Endothelial cell (in vitro differentiated cells): Measurements from ENCODE around the gene IL1R2. TPM values are rescaled to one million over a fixed set of nuclear protein-coding genes. Genes with fewer than 3 reads are reported as not detected.

Source experiments
- DNase-seq: peaks from one replicate; pipeline ENCODE4 v3.0.0; 2021; ENCODE audit warnings: low spot score
- H3K27ac Mint-ChIP-seq: one replicate; pipeline ENCODE4 v1.8.0; 2021; ENCODE audit warnings: mixed read lengths, inconsistent platforms; ENCODE audit not compliant: unreplicated experiment
- H3K27me3 Mint-ChIP-seq: one replicate; pipeline ENCODE4 v1.8.0; 2021; ENCODE audit warnings: mild to moderate bottlenecking, moderate library complexity, mixed read lengths, inconsistent platforms; ENCODE audit not compliant: unreplicated experiment
- H3K36me3 Mint-ChIP-seq: one replicate; pipeline ENCODE4 v1.8.0; 2021; ENCODE audit warnings: mild to moderate bottlenecking, low read depth, mixed read lengths, inconsistent platforms; ENCODE audit not compliant: unreplicated experiment
- H3K4me1 Mint-ChIP-seq: one replicate; pipeline ENCODE4 v1.8.0; 2021; ENCODE audit warnings: mild to moderate bottlenecking, mixed read lengths, inconsistent platforms; ENCODE audit not compliant: unreplicated experiment
- H3K4me3 Mint-ChIP-seq: one replicate; pipeline ENCODE4 v1.8.0; 2021; ENCODE audit warnings: mild to moderate bottlenecking, mixed read lengths, inconsistent platforms; ENCODE audit not compliant: unreplicated experiment
- H3K9me3 Mint-ChIP-seq: one replicate; pipeline ENCODE4 v1.8.0; 2021; ENCODE audit warnings: mixed read lengths, inconsistent platforms; ENCODE audit not compliant: unreplicated experiment
- CTCF ChIP-seq: fragments of 200-600 bp; sonication (generic); IDR thresholded peaks from one replicate; pipeline ENCODE4 v1.5.0; 2021; ENCODE audit warnings: antibody characterized with exemption; ENCODE audit not compliant: unreplicated experiment
- total RNA-seq: library from RNA; stranded (reverse); fragmentation: NEBNext Ultra II Directional; extraction: Animal tissue kit (Norgen Biotek cat#: 25700); gene quantifications from one replicate; pipeline ENCODE4 v1.2.1, GENCODE V29; 2021; ENCODE audit not compliant: unreplicated experiment

The IL1R2 gene
- total RNA-seq, 1 donor from 2014 or later: not detected

- peaks cover 9% of the 10 kb centered on the region for H3K27me3 Mint-ChIP-seq
- H3K27ac Mint-ChIP-seq: no peak overlapping the region
- no peaks in the 10 kb centered on the region for H3K9me3 Mint-ChIP-seq
- DNase-seq: no peak
- no peaks in the 10 kb centered on the region for H3K36me3 Mint-ChIP-seq
- TF ChIP-seq CTCF: no peak
- H3K4me1 Mint-ChIP-seq: no peaks in the 10 kb centered on the region
- no peak overlapping the region for H3K4me3 Mint-ChIP-seq
These were observed 6.5 kb upstream of the IL1R2 start for GRCh38 chr2:101985101-101985792.

- no peak overlapping the region for H3K27ac Mint-ChIP-seq
- no peaks in the 10 kb centered on the region for H3K4me1 Mint-ChIP-seq
- no peaks in the 10 kb centered on the region for H3K9me3 Mint-ChIP-seq
These were observed 6.0 kb upstream of the IL1R2 start for GRCh38 chr2:101985793-101986164.

GRCh38 chr2:101986376-101986775, 5.4 kb upstream of the IL1R2 start:
- peaks cover 10% of the 10 kb centered on the region for H3K27me3 Mint-ChIP-seq
- no peak for TF ChIP-seq CTCF
- no peak overlapping the region for H3K27ac Mint-ChIP-seq
- H3K36me3 Mint-ChIP-seq: no peaks in the 10 kb centered on the region
- DNase-seq: no peak
- no peaks in the 10 kb centered on the region for H3K4me1 Mint-ChIP-seq
- H3K4me3 Mint-ChIP-seq: no peak overlapping the region
- no peaks in the 10 kb centered on the region for H3K9me3 Mint-ChIP-seq

More at GRCh38 chr2:101985793-101986164, 6.0 kb upstream of the IL1R2 start:
- Mint-ChIP-seq H3K4me3 (no peak overlapping the region), H3K36me3 (no peaks in the 10 kb centered on the region), H3K27me3 (peaks cover 9% of the 10 kb centered on the region)
- no peak for TF ChIP-seq CTCF
- DNase-seq: no peak

GRCh38 chr2:101986804-101987740, 4.7 kb upstream of the IL1R2 start:
- no peak for TF ChIP-seq CTCF
- Mint-ChIP-seq H3K27me3 (peaks cover 11% of the 10 kb centered on the region), H3K36me3 (no peaks in the 10 kb centered on the region), H3K4me3 (no peak overlapping the region), H3K27ac (no peak overlapping the region), H3K9me3 (no peaks in the 10 kb centered on the region), H3K4me1 (no peaks in the 10 kb centered on the region)
- DNase-seq: no peak

GRCh38 chr2:101987832-101988231, 3.9 kb upstream of the IL1R2 start:
- no peaks in the 10 kb centered on the region for H3K9me3 Mint-ChIP-seq
- no peak for TF ChIP-seq CTCF
- no peak overlapping the region for H3K27ac Mint-ChIP-seq
- no peak overlapping the region for H3K4me3 Mint-ChIP-seq
- no peaks in the 10 kb centered on the region for H3K4me1 Mint-ChIP-seq
- no peaks in the 10 kb centered on the region for H3K36me3 Mint-ChIP-seq
- no peak for DNase-seq
- peaks cover 11% of the 10 kb centered on the region for H3K27me3 Mint-ChIP-seq
